RWPE2 (cell line): ENCODE results near the gene TMEM94.

Experiments used
- ATAC-seq: fragments of 200-7000 bp; cut with Tn5 transposase; 3 replicates; pipeline ENCODE4 v1.9.1; 2021; ENCODE audit warnings: low read depth
- DNase-seq: peaks from one replicate; pipeline ENCODE4 v3.0.0-alpha.2; 2020; ENCODE audit warnings: low spot score
- H3K27ac ChIP-seq: fragments of 450-650 bp; 2 replicates; pipeline ENCODE4 v1.5.1; 2017; ENCODE audit warnings: mild to moderate bottlenecking; ENCODE audit not compliant: poor library complexity, severe bottlenecking
- H3K27me3 ChIP-seq: fragments of 250-450 bp; sonication (Bioruptor Pico); 2 replicates; pipeline ENCODE4 v1.5.1; 2021; ENCODE audit warnings: mild to moderate bottlenecking, moderate library complexity; ENCODE audit not compliant: insufficient read depth, poor library complexity, severe bottlenecking
- H3K36me3 ChIP-seq: fragments of 250-450 bp; sonication (Bioruptor Pico); 2 replicates; pipeline ENCODE4 v1.5.1; 2020; ENCODE audit warnings: low read depth, mild to moderate bottlenecking, moderate library complexity
- H3K4me1 ChIP-seq: fragments of 250-450 bp; sonication (Bioruptor Pico); 2 replicates; pipeline ENCODE4 v1.5.1; 2021; ENCODE audit warnings: mild to moderate bottlenecking, moderate library complexity; ENCODE audit not compliant: insufficient read depth, poor library complexity, severe bottlenecking
- H3K4me3 ChIP-seq: fragments of 250-450 bp; sonication (Bioruptor Pico); 2 replicates; pipeline ENCODE4 v1.5.1; 2021; ENCODE audit warnings: mild to moderate bottlenecking, moderate library complexity; ENCODE audit not compliant: severe bottlenecking
- H3K9me3 ChIP-seq: fragments of 250-450 bp; sonication (Bioruptor Pico); 2 replicates; pipeline ENCODE4 v1.5.1; 2021; ENCODE audit warnings: mild to moderate bottlenecking, moderate library complexity; ENCODE audit not compliant: severe bottlenecking
- TF ChIP-seq, protein P1 (sequence below): fragments of 450-650 bp; IDR thresholded peaks from one replicate; pipeline ENCODE4 v1.5.1; 2017; ENCODE audit warnings: mild to moderate bottlenecking, moderate library complexity; ENCODE audit not compliant: poor library complexity, severe bottlenecking

Gene TMEM94

DNA sequence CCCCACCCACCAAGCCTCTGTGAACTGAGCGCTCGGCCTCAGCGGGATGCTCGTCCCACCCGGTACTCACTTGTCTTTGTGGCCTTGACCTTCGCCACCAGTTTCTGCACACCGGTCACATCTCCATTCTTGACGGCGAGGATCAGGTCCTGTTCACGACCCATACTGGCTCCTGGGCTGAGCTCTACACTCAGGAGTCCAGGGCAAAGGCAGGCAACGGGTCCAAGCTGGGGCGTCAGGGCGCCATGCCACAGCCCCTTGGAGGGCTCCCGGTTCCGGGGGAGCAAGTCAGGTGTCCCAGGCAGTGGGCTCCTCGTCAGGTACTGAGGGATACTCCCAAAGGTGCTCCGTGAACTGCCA, 57.2 kb downstream of the TMEM94 start:
- Histone ChIP-seq H3K27ac (peak overlapping the region; percentile 73), H3K36me3 (peaks cover 48% of the 10 kb centered on the region), H3K9me3 (no peaks in the 10 kb centered on the region), H3K4me1 (peaks cover 9% of the 10 kb centered on the region), H3K27me3 (no peaks in the 10 kb centered on the region), H3K4me3 (no peak overlapping the region)
- ATAC-seq, result no peak
- TF ChIP-seq, protein P1, sequence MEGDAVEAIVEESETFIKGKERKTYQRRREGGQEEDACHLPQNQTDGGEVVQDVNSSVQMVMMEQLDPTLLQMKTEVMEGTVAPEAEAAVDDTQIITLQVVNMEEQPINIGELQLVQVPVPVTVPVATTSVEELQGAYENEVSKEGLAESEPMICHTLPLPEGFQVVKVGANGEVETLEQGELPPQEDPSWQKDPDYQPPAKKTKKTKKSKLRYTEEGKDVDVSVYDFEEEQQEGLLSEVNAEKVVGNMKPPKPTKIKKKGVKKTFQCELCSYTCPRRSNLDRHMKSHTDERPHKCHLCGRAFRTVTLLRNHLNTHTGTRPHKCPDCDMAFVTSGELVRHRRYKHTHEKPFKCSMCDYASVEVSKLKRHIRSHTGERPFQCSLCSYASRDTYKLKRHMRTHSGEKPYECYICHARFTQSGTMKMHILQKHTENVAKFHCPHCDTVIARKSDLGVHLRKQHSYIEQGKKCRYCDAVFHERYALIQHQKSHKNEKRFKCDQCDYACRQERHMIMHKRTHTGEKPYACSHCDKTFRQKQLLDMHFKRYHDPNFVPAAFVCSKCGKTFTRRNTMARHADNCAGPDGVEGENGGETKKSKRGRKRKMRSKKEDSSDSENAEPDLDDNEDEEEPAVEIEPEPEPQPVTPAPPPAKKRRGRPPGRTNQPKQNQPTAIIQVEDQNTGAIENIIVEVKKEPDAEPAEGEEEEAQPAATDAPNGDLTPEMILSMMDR, result no peak
- no peak for DNase-seq

DNA sequence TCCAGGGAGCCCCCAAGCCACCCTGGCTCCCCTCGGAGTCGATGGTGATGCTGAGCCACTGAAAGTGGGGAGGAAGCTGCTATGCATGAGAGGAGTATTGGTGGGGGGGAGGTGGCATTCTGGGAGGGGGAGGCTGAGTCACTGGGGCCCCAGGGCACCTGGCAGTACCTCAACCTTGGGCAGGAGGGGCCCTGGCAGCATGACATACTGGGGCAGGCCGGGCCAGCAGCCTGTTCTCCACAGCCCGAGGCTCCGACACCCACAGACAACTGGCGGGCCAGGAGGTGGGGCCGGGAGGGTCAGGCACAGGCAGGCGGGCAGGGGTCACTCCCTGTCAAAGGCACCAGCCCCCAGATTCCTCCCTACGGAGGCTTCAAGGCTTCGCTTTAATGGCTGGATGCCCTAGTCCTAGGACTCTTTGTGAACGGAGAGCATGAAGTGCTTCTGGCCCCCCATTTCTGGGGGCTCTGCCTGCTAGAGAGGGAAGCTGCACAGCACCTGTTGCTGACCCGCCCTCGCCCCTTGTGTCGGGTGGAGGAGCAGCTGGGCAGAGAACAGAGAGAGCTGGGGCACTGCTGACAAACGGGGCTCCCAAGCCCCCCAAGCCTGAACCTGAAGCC, 58.0 kb downstream of the TMEM94 start:
- H3K27me3 ChIP-seq, result no peaks in the 10 kb centered on the region
- H3K36me3 ChIP-seq, result peaks cover 56% of the 10 kb centered on the region
- peak overlapping the region; percentile 98 for H3K4me3 ChIP-seq
- H3K27ac ChIP-seq, result peak overlapping the region; percentile 73
- no peaks in the 10 kb centered on the region for H3K9me3 ChIP-seq
- ATAC-seq (peak; percentile 52), DNase-seq (peak; percentile 90)
- H3K4me1 ChIP-seq, result peaks cover 6% of the 10 kb centered on the region
- TF ChIP-seq, protein P1, result no peak

DNA sequence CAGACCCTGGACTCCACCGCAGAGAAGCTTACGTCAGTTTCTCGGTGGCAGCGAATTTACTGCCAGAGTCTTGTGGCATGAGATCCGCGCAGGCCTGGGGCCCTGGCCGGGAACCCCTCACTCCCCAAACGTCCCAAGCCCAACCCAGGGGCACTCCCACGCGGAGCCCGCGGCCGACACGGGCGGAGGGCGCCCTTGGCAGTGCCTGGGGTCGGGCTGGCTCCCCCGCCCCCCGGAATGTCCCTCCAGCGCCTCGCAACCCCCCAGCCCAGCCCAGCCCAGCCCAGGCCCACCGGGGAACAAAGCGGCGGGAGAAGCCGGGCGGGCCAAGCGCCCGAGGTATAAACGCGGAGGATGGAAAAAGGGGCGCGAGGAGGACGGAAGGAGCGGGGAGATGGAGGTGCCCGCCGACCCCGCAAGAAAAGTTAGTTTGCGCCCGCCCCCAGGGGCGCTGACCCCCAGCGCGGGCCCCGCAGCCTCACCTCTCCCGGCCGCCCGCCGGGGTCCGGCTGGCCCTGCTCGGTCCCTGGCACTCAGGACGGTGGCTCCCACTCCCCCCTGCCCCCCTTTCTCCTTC, 58.6 kb downstream of the TMEM94 start:
- H3K4me3 ChIP-seq, result peak overlapping the region; percentile 98
- no peaks in the 10 kb centered on the region for H3K9me3 ChIP-seq
- H3K36me3 ChIP-seq, result peaks cover 57% of the 10 kb centered on the region
- ATAC-seq (no peak), DNase-seq (peak; percentile 56)
- H3K27ac ChIP-seq, result peak overlapping the region; percentile 73
- H3K27me3 ChIP-seq, result no peaks in the 10 kb centered on the region
- peaks cover 6% of the 10 kb centered on the region for H3K4me1 ChIP-seq
- TF ChIP-seq, protein P1, result no peak

DNA sequence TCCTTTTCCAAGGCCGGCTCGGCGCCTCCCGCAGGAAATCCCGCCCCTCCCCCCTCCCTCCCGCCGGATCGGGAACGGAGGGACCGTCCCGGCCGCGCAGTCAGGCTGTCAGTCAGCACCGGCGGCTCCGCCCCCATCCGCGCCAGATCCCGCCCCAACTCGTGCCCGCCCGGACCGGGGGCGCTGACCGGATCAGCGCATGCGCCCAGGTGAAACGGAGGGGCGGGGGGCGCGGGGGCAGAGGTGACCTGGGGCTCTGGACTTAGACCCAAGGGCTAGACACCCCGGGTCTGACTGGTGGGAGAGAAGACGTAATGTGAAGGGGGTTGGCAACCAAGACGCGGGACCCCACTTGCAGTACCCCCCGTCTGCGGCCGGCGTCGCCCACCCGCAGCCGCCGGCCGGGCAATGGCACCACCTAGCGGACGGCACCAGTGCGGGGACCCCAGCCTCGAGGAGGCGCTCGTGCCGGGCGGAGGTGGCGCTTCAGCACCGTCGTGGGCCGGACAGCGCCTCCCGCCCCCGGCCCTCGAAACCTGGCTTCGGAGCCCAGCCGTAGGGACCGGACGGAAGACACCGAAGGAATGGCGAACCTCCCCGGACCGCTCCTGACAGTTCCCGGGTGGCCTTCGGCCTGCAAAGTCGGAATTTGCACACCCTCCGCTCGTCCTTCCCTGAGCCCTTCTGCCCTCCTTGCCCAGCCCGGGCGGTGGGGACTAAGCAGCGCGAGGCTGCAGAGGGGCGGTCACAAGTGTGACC, 59.2 kb downstream of the TMEM94 start, which contains the start of gene CASKIN2:
TSS of gene CASKIN2 (minus strand) at position 42 of the 759 bp plus-strand sequence. CDS start 1,733 bp downstream, outside the sequence.
- DNase-seq (peak; percentile 96), ATAC-seq (peak; percentile 63)
- H3K36me3 ChIP-seq, result peaks cover 51% of the 10 kb centered on the region
- peak within 1 kb of the TSS; percentile 98 for H3K4me3 ChIP-seq
- peaks cover 6% of the 10 kb centered on the region for H3K4me1 ChIP-seq
- TF ChIP-seq, protein P1, result peak; percentile 99
- H3K27ac ChIP-seq, result peak within 1 kb of the TSS; percentile 73
- no peaks in the 10 kb centered on the region for H3K27me3 ChIP-seq
- no peaks in the 10 kb centered on the region for H3K9me3 ChIP-seq
